SIG-M5 (cell line): ENCODE measurements around the gene FARS2.

ENCODE experiments used
- DNase-seq: peaks from one replicate; lab custom pipeline; 2025; lab: John Stamatoyannopoulos, UW

FARS2 gene

GRCh38 chr6:5427586-5427985, 166.3 kb downstream of the FARS2 start:
- DNase-seq, result no peak

- DNase-seq, result no peak
These were observed 172.0 kb downstream of the FARS2 start for GRCh38 chr6:5433324-5433723.

GRCh38 chr6:5435449-5435848, 174.1 kb downstream of the FARS2 start:
- DNase-seq, result no peak

GRCh38 chr6:5438922-5439584, 177.7 kb downstream of the FARS2 start:
- DNase-seq, result no peak

GRCh38 chr6:5439749-5440148, 178.4 kb downstream of the FARS2 start:
- no peak for DNase-seq

- no peak for DNase-seq
These were observed 181.0 kb downstream of the FARS2 start for GRCh38 chr6:5442319-5442718.

GRCh38 chr6:5442916-5443315, 181.6 kb downstream of the FARS2 start:
- no peak for DNase-seq

GRCh38 chr6:5443491-5443890, 182.2 kb downstream of the FARS2 start:
- DNase-seq, result no peak

- DNase-seq, result no peak
These were observed 185.2 kb downstream of the FARS2 start for GRCh38 chr6:5446362-5447075.

- DNase-seq, result no peak
These were observed 186.6 kb downstream of the FARS2 start for GRCh38 chr6:5447921-5448320.

GRCh38 chr6:5450073-5450472, 188.8 kb downstream of the FARS2 start:
- DNase-seq, result no peak

GRCh38 chr6:5453546-5453945, 192.2 kb downstream of the FARS2 start:
- no peak for DNase-seq

- DNase-seq, result no peak
These were observed 193.8 kb downstream of the FARS2 start for GRCh38 chr6:5455142-5455541.

GRCh38 chr6:5457041-5457440, 195.7 kb downstream of the FARS2 start:
- DNase-seq, result no peak

GRCh38 chr6:5457983-5458683, 196.8 kb downstream of the FARS2 start:
- no peak for DNase-seq

- DNase-seq, result no peak
These were observed 198.0 kb downstream of the FARS2 start for GRCh38 chr6:5459346-5459745.

GRCh38 chr6:5461365-5461764, 200.1 kb downstream of the FARS2 start:
- DNase-seq, result no peak

GRCh38 chr6:5462856-5463255, 201.5 kb downstream of the FARS2 start:
- DNase-seq, result no peak

GRCh38 chr6:5463690-5464089, 202.4 kb downstream of the FARS2 start:
- DNase-seq, result no peak

- DNase-seq, result no peak
These were observed 203.0 kb downstream of the FARS2 start for GRCh38 chr6:5464099-5464885.

GRCh38 chr6:5466281-5467136, 205.2 kb downstream of the FARS2 start:
- no peak for DNase-seq
